WTC11 (cell line): Measurements from ENCODE around the gene SOX6. TPM values are rescaled to one million over a fixed set of nuclear protein-coding genes. Genes with fewer than 3 reads are reported as not detected.

ENCODE experiments used
- ATAC-seq: fragments of 200-7000 bp; cut with Tn5 transposase; 2 replicates; pipeline ENCODE4 v1.10.0; 2021; ENCODE audit warnings: mild to moderate bottlenecking, moderate library complexity
- CTCF ChIA-PET: fragments of 300-600 bp; sonication (Branson Sonifier 250); formaldehyde crosslinking; loops from one replicate; lab custom pipeline; 2021; ENCODE audit warnings: antibody characterized with exemption; lab: Charles Lee
- POLR2A ChIA-PET: fragments of 350-600 bp; sonication (Branson Sonifier 250); formaldehyde crosslinking; loops from one replicate; lab custom pipeline; 2021; ENCODE audit warnings: antibody characterized with exemption; lab: Charles Lee
- DNase-seq: peaks from one replicate; pipeline ENCODE4 v3.0.0; 2021; ENCODE audit warnings: low spot score
- H3K27ac Mint-ChIP-seq: 2 replicates; pipeline ENCODE4 v1.8.0; 2021; ENCODE audit warnings: mixed read lengths
- H3K27me3 Mint-ChIP-seq: 2 replicates; pipeline ENCODE4 v1.8.0; 2021; ENCODE audit warnings: low read depth, mild to moderate bottlenecking, moderate library complexity, mixed read lengths
- H3K36me3 Mint-ChIP-seq: 2 replicates; pipeline ENCODE4 v1.8.0; 2021; ENCODE audit warnings: mixed read lengths
- H3K4me1 Mint-ChIP-seq: 2 replicates; pipeline ENCODE4 v1.8.0; 2022; ENCODE audit warnings: mixed read lengths
- H3K4me3 Mint-ChIP-seq: 2 replicates; pipeline ENCODE4 v1.8.0; 2021; ENCODE audit warnings: mild to moderate bottlenecking, moderate library complexity, mixed read lengths
- H3K9me3 Mint-ChIP-seq: 2 replicates; pipeline ENCODE4 v1.8.0; 2021; ENCODE audit warnings: mixed read lengths
- AFF4 ChIP-seq: sonication (generic); formaldehyde crosslinking; IDR thresholded peaks from 2 replicates; pipeline ENCODE4 v1.8.1; 2023; ENCODE audit warnings: mild to moderate bottlenecking, missing genetic modification reagents, borderline replicate concordance
- CTCF ChIP-seq: fragments of 200-600 bp; IDR thresholded peaks from 2 replicates; pipeline ENCODE4 v1.8.0; 2022; ENCODE audit warnings: antibody characterized with exemption
- E2F4 ChIP-seq: sonication (generic); formaldehyde crosslinking; IDR thresholded peaks from 2 replicates; pipeline ENCODE4 v1.8.1; 2022; ENCODE audit warnings: low read depth, mild to moderate bottlenecking, moderate library complexity, missing genetic modification reagents, borderline replicate concordance
- FOXP4 ChIP-seq: sonication (generic); formaldehyde crosslinking; IDR thresholded peaks from 2 replicates; pipeline ENCODE4 v1.8.0; 2022; ENCODE audit warnings: mild to moderate bottlenecking, missing genetic modification reagents
- GABPB1 ChIP-seq: sonication (generic); formaldehyde crosslinking; IDR thresholded peaks from 2 replicates; pipeline ENCODE4 v1.8.1; 2023; ENCODE audit warnings: mild to moderate bottlenecking, missing genetic modification reagents
- JAZF1 ChIP-seq: fragments of 250-450 bp; sonication (Bioruptor Pico); IDR thresholded peaks from 2 replicates; pipeline ENCODE4 v1.9.0; 2021; ENCODE audit warnings: moderate library complexity, mild to moderate bottlenecking, inconsistent platforms
- JUN ChIP-seq: sonication (generic); formaldehyde crosslinking; IDR thresholded peaks from 2 replicates; pipeline ENCODE4 v1.8.0; 2023; ENCODE audit warnings: mild to moderate bottlenecking, missing genetic modification reagents
- NFE2L1 ChIP-seq: sonication (generic); formaldehyde crosslinking; IDR thresholded peaks from 2 replicates; pipeline ENCODE4 v1.8.1; 2023; ENCODE audit warnings: missing genetic modification reagents
- NR3C1 ChIP-seq: sonication (generic); formaldehyde crosslinking; conservative IDR thresholded peaks from 2 replicates; pipeline ENCODE4 v1.8.1; 2023; ENCODE audit warnings: low read depth, mild to moderate bottlenecking, missing genetic modification reagents
- PREB ChIP-seq: sonication (generic); formaldehyde crosslinking; IDR thresholded peaks from 2 replicates; pipeline ENCODE4 v1.8.1; 2022; ENCODE audit warnings: mild to moderate bottlenecking, missing genetic modification reagents, moderate library complexity, borderline replicate concordance
- TEAD1 ChIP-seq: sonication (generic); formaldehyde crosslinking; IDR thresholded peaks from 2 replicates; pipeline ENCODE4 v1.8.0; 2022; ENCODE audit warnings: mild to moderate bottlenecking, missing genetic modification reagents
- ZNF219 ChIP-seq: sonication (generic); formaldehyde crosslinking; IDR thresholded peaks from 2 replicates; pipeline ENCODE4 v1.8.0; 2023; ENCODE audit warnings: missing genetic modification reagents, mild to moderate bottlenecking, borderline replicate concordance
- ZNF232 ChIP-seq: sonication (generic); formaldehyde crosslinking; IDR thresholded peaks from 2 replicates; pipeline ENCODE4 v1.8.0; 2022; ENCODE audit warnings: mild to moderate bottlenecking, missing genetic modification reagents
- ZNF281 ChIP-seq: sonication (generic); formaldehyde crosslinking; IDR thresholded peaks from 2 replicates; pipeline ENCODE4 v1.8.0; 2023; ENCODE audit warnings: mild to moderate bottlenecking, missing genetic modification reagents
- total RNA-seq: library from RNA; stranded (reverse); gene quantifications from 3 replicates; pipeline ENCODE4 v1.2.3, GENCODE V29; 2021

SOX6 gene
- total RNA-seq, 1 experiment from 2014 or later, result 0.13 TPM

GRCh38 chr11:16167706-16168487 lies 188.4 kb downstream of the SOX6 start:
- DNase-seq (no peak), ATAC-seq (no peak)
- TF ChIP-seq NFE2L1 (CRISPR knock-in tag) (no peak), AFF4 (CRISPR knock-in tag) (no peak), NR3C1 (CRISPR knock-in tag) (no peak), ZNF281 (CRISPR knock-in tag) (no peak), ZNF232 (CRISPR knock-in tag) (no peak), JAZF1 (CRISPR knock-in tag) (no peak), ZNF219 (CRISPR knock-in tag) (no peak), PREB (CRISPR knock-in tag) (no peak), TEAD1 (CRISPR knock-in tag) (no peak), E2F4 (CRISPR knock-in tag) (no peak), FOXP4 (CRISPR knock-in tag) (no peak), JUN (no peak), CTCF (no peak), GABPB1 (CRISPR knock-in tag) (no peak)
- ChIA-PET POLR2A (no interaction called here), CTCF (no interaction called here)
- Mint-ChIP-seq H3K27me3 (no peaks in the 10 kb centered on the region), H3K27ac (no peak overlapping the region), H3K9me3 (no peaks in the 10 kb centered on the region), H3K36me3 (no peaks in the 10 kb centered on the region), H3K4me1 (peaks cover 34% of the 10 kb centered on the region), H3K4me3 (no peak overlapping the region)
